WERI-Rb-1 (cell line): ENCODE results near the gene CIROP.

Source experiments
- DNase-seq: peaks from one replicate; pipeline ENCODE4 v3.0.0-alpha.2; 2020
- H3K27ac ChIP-seq: fragments of 250-450 bp; sonication (Bioruptor Pico); 2 replicates; pipeline ENCODE4 v1.5.1; 2020; ENCODE audit warnings: mild to moderate bottlenecking, moderate library complexity
- H3K27me3 ChIP-seq: fragments of 250-450 bp; sonication (Bioruptor Pico); 2 replicates; pipeline ENCODE4 v1.5.1; 2021; ENCODE audit warnings: mild to moderate bottlenecking, low read depth, moderate library complexity; ENCODE audit not compliant: insufficient read depth, severe bottlenecking
- H3K36me3 ChIP-seq: fragments of 250-450 bp; sonication (Bioruptor Pico); 2 replicates; pipeline ENCODE4 v1.5.1; 2020; ENCODE audit warnings: mild to moderate bottlenecking, moderate library complexity
- H3K4me3 ChIP-seq: 2 replicates; pipeline ENCODE4 v1.5.1; 2011; ENCODE audit warnings: low read depth, mild to moderate bottlenecking, control low read depth, low read length
- H3K9me3 ChIP-seq: fragments of 250-450 bp; sonication (Bioruptor Pico); 2 replicates; pipeline ENCODE4 v1.5.1; 2021; ENCODE audit warnings: mild to moderate bottlenecking, moderate library complexity; ENCODE audit not compliant: severe bottlenecking
- CTCF ChIP-seq: IDR thresholded peaks from 2 replicates; pipeline ENCODE4 v1.5.1; 2011; ENCODE audit warnings: low read depth, mild to moderate bottlenecking, control low read depth, inconsistent platforms, low read length

The CIROP gene

GRCh38 chr14:23062002-23062401, 42.8 kb downstream of the CIROP start:
- no peak overlapping the region for H3K27ac ChIP-seq
- DNase-seq: no peak
- H3K9me3 ChIP-seq: no peaks in the 10 kb centered on the region
- no peaks in the 10 kb centered on the region for H3K27me3 ChIP-seq
- peaks cover 77% of the 10 kb centered on the region for H3K36me3 ChIP-seq
- no peak overlapping the region for H3K4me3 ChIP-seq
- TF ChIP-seq CTCF: no peak

DNA sequence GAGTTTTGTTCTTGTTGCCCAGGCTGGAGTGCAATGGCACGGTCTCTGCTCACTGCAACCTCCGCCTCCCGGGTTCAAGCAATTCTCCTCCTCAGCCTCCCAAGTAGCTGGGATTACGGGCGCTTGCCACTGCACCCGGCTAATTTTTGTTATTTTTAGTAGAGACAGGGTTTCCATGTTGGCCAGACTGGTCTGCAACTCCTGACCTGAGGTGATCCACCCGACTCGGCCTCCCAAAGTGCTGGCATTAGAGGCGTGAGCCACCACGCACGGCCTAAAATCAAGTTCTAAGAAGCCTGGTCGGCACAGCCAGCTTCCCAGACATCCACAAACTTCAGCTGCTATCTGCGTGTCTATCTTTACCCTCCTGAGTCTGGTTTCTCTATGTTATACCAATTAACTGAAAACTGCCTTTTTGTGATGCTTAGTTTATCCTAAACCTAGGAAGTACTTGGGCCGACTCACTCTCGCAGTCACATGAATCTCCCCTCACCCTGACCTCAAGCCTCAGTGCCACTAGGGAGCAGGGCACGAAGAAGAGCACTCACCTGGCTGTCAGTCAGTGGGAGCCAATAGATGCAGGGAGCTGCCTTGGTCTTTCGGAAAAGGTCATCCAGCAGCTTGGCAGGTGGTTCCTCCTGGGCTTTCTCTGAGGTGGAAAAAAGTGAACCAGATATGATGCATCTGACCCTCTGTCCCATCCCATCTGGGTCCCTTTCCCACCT, 44.1 kb downstream of the CIROP start:
- Histone ChIP-seq H3K4me3 (no peak overlapping the region), H3K9me3 (no peaks in the 10 kb centered on the region), H3K27ac (no peak overlapping the region), H3K36me3 (peaks cover 64% of the 10 kb centered on the region), H3K27me3 (no peaks in the 10 kb centered on the region)
- no peak for TF ChIP-seq CTCF
- DNase-seq: no peak

DNA sequence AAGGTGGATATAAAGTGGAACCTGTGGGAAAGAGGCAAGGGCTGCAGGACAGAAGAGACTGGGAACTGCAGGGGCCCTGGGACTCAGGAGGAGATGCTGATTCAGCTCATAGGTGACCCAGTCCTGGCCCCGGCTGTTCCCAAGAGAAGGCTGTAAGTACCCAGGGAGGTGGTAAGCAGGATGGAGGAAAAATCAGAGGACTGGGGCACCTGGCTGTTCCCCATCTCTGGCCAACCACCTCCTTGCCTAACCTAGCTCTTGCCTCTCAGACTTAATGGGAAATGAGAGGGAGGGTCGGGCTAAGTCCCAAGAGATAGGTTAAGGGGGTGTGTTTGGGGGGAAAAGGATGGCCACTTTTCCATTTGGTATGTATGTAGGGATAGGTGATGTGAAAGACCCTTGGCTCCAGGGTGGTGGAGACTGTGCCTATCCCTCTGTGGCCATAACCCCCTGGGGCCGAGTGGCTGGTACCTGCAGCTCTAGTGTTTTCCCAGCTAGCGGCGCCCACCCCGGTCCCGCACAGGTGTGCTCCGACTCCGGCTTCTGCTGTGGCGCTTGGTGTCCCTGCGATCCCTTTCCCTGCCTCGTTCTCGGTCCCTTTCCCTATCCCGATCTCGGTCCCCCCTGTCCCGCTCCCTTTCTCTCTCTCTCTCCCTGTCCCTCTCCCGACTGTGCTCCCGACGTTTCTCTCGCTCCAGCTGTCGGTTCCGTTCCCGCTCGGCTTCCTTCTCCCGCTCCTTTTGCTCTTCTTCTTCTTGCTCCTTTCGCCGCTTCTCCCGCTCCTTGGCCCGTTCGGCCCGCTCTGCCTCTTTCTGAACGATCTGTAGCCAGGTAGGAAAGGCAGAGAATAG, 45.9 kb downstream of the CIROP start:
- H3K4me3 ChIP-seq: no peak overlapping the region
- no peak for TF ChIP-seq CTCF
- H3K27me3 ChIP-seq: no peaks in the 10 kb centered on the region
- H3K36me3 ChIP-seq: peaks cover 49% of the 10 kb centered on the region
- H3K9me3 ChIP-seq: no peaks in the 10 kb centered on the region
- H3K27ac ChIP-seq: peak overlapping the region; percentile 82
- DNase-seq: no peak

DNA sequence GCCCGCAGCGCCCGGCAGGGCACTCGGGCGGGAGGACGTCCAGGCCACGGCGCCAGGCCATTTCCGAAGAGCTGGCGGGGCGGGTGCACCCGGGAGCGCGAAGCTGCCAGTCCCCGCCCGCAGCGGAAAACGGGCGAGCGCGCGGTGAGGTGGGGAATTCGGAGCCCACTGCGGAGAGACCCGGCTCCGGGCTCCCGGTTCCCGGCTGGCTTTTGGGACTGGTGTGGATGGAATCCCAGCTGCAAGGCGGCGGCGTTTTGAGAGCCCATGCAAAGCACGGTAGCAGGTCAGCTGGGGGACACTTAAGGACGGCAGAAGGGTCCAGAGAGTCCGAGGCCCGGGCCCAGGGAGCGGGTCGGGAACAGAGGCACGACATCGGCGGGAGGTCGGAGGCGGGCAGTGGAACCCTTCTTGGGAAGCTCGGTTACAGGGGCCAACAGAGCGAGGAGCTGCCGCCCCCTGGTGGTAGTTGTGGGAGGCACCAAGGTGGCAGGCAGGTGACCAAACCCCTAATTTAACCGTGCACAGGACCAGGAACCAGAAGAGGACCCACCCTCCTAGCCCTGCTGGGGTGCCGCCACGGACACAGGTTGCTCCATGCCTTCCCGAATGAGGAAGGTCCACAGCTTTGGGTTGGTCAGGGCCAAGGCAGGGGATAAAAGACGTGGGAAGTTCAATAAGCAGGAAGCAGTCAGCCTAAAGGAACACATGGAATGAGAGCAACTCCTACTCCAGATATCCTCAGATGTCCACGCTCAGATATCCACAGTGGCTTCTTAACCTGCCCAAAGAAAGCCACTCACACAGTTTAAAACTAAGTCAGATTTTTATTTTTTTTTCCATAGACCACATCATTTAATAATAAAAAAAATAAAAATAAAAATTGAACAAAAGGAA, 46.8 kb downstream of the CIROP start:
- TF ChIP-seq CTCF: peak; percentile 96
- H3K4me3 ChIP-seq: peak overlapping the region; percentile 76
- DNase-seq: peak; percentile 92
- H3K36me3 ChIP-seq: peaks cover 48% of the 10 kb centered on the region
- peak overlapping the region; percentile 82 for H3K27ac ChIP-seq
- no peaks in the 10 kb centered on the region for H3K9me3 ChIP-seq
- H3K27me3 ChIP-seq: no peaks in the 10 kb centered on the region

- Histone ChIP-seq H3K27ac (peak within 1 kb of the TSS; percentile 82), H3K36me3 (peaks cover 42% of the 10 kb centered on the region), H3K9me3 (no peaks in the 10 kb centered on the region), H3K27me3 (no peaks in the 10 kb centered on the region), H3K4me3 (peak within 1 kb of the TSS; percentile 76)
- DNase-seq: peak; percentile 81
- TF ChIP-seq CTCF: no peak
Measured at GRCh38 chr14:23056956-23057756, 47.6 kb downstream of the CIROP start, which contains the start of gene CDH24. Gene CDH24 (minus strand): TSS chr14:23057520. CDS start chr14:23055733, 1,787 bp downstream.
